Breast epithelium (tissue), 4 donors: ENCODE results near the gene PDGFC. TPM values are rescaled to one million over a fixed set of nuclear protein-coding genes. Genes with fewer than 3 reads are reported as not detected.

Experiments used
- DNase-seq, 2 donors: peaks; one replicate each; pipeline ENCODE4 v3.0.0-alpha.2; 2019; ENCODE audit warnings: low spot score in 2 of 2
- H3K27ac ChIP-seq, 2 donors: fragments of 200-600 bp; sonication (generic) in 1 of 2; one replicate each; pipeline ENCODE4 v1.5.1; 2016 to 2019; ENCODE audit warnings: mild to moderate bottlenecking in 1 of 2
- H3K27me3 ChIP-seq, 2 donors: fragments of 200-600 bp; sonication (generic) in 1 of 2; one replicate each; pipeline versions ENCODE4 v1.5.1 to v1.6.0; 2017 to 2019; ENCODE audit warnings: control low read depth in 1 of 2, mild to moderate bottlenecking in 1 of 2
- H3K36me3 ChIP-seq: fragments of 200-600 bp; one replicate; pipeline ENCODE4 v1.5.1; 2019
- H3K4me1 ChIP-seq, 2 donors: fragments of 200-600 bp; sonication (generic); one replicate each; pipeline ENCODE4 v1.5.1; 2016 to 2019; ENCODE audit warnings: control low read depth in 1 of 2
- H3K4me3 ChIP-seq, 3 donors: fragments of 200-600 bp; sonication (generic); 1 replicate in 2 of 3; 2 replicates in 1 of 3; pipeline ENCODE4 v1.5.1; 2016 to 2019; ENCODE audit warnings: mild to moderate bottlenecking in 3 of 3, moderate library complexity in 2 of 3
- H3K9me3 ChIP-seq, 2 donors: fragments of 200-600 bp; sonication (generic) in 1 of 2; one replicate each; pipeline ENCODE4 v1.5.1; 2016 to 2019; ENCODE audit warnings: control low read depth in 1 of 2
- POLR2A ChIP-seq: fragments of 450-650 bp; IDR thresholded peaks from one replicate; pipeline ENCODE4 v1.6.1; 2016; ENCODE audit warnings: antibody characterized with exemption, mild to moderate bottlenecking, moderate library complexity
- POLR2AphosphoS5 ChIP-seq, 3 donors: sonication (generic); formaldehyde crosslinking; IDR thresholded peaks; one replicate each; pipeline ENCODE4 v1.6.1; 2017; ENCODE audit warnings: antibody characterized with exemption in 3 of 3
- intact Hi-C: fragments of 100-400 bp; cut with DNase I; formaldehyde crosslinking; loops from one replicate; pipeline ENCODE4 v1.15.1; 2023; ENCODE audit warnings: low total_unique reads
- total RNA-seq, 3 donors: library from RNA; depleted of rRNA; stranded (reverse); fragments of >200 nt; gene quantifications; one replicate each; pipeline ENCODE4 v1.1.0, GENCODE V29; 2016
- TF ChIP-seq, protein P1 (sequence below), 3 donors: fragments of 450-650 bp; IDR thresholded peaks; one replicate each; pipeline ENCODE4 v1.5.1; 2016 to 2017; ENCODE audit warnings: antibody characterized with exemption in 3 of 3, mild to moderate bottlenecking in 3 of 3, moderate library complexity in 3 of 3

Gene PDGFC
- total RNA-seq, 3 donors from 2014 or later, result 32.4 to 59.7 (median 54.4) TPM

DNA sequence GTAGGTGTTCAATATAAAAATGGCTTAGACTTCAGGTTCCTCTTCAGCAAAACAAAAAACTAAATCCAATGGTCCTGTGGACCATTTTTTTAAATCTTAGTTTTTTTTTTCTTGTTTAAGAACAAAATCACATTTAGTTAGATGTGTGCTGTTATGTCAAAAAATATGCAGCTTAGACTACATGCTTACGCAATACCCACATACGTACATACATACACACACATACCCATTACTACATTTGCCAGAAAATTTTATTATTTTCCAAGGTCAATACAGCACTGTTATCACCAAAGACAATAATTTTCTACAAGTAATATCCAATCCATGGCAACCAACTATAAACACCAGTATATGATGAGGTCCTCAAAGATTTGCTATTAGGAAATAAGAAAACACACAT lies 144.1 kb downstream of the PDGFC start:
- intact Hi-C loops, result no loop called here
- DNase-seq, result no peak
- H3K27me3 ChIP-seq, result no peaks in the 10 kb centered on the region
- no peaks in the 10 kb centered on the region for H3K9me3 ChIP-seq
- no peaks in the 10 kb centered on the region for H3K36me3 ChIP-seq
- H3K4me3 ChIP-seq, result no peak overlapping the region
- TF ChIP-seq POLR2AphosphoS5 (IDR thresholded peaks at IDR 0.05), result no peak
- TF ChIP-seq, protein P1, sequence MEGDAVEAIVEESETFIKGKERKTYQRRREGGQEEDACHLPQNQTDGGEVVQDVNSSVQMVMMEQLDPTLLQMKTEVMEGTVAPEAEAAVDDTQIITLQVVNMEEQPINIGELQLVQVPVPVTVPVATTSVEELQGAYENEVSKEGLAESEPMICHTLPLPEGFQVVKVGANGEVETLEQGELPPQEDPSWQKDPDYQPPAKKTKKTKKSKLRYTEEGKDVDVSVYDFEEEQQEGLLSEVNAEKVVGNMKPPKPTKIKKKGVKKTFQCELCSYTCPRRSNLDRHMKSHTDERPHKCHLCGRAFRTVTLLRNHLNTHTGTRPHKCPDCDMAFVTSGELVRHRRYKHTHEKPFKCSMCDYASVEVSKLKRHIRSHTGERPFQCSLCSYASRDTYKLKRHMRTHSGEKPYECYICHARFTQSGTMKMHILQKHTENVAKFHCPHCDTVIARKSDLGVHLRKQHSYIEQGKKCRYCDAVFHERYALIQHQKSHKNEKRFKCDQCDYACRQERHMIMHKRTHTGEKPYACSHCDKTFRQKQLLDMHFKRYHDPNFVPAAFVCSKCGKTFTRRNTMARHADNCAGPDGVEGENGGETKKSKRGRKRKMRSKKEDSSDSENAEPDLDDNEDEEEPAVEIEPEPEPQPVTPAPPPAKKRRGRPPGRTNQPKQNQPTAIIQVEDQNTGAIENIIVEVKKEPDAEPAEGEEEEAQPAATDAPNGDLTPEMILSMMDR (IDR thresholded peaks at IDR 0.05), result no peak
- H3K27ac ChIP-seq, result no peak overlapping the region
- no peaks in the 10 kb centered on the region for H3K4me1 ChIP-seq

GRCh38 chr4:156825074-156825473 lies 146.5 kb downstream of the PDGFC start:
- no peak overlapping the region for H3K4me3 ChIP-seq
- no peak overlapping the region for H3K27ac ChIP-seq
- H3K4me1 ChIP-seq, result no peaks in the 10 kb centered on the region
- TF ChIP-seq POLR2AphosphoS5 (IDR thresholded peaks at IDR 0.05) (no peak), POLR2A (no peak)
- TF ChIP-seq, protein P1 (IDR thresholded peaks at IDR 0.05), result no peak
- no peaks in the 10 kb centered on the region for H3K27me3 ChIP-seq
- H3K9me3 ChIP-seq, result no peaks in the 10 kb centered on the region
- intact Hi-C loops, result no loop called here
- no peak for DNase-seq
- H3K36me3 ChIP-seq, result no peaks in the 10 kb centered on the region

- H3K4me3 ChIP-seq, result no peak overlapping the region
- H3K9me3 ChIP-seq, result no peaks in the 10 kb centered on the region
- no peak for DNase-seq
- H3K27me3 ChIP-seq, result no peaks in the 10 kb centered on the region
- no peaks in the 10 kb centered on the region for H3K4me1 ChIP-seq
- intact Hi-C loops, result no loop called here
- no peak overlapping the region for H3K27ac ChIP-seq
- H3K36me3 ChIP-seq, result no peaks in the 10 kb centered on the region
- TF ChIP-seq, protein P1 (IDR thresholded peaks at IDR 0.05), result no peak
- TF ChIP-seq POLR2A (no peak), POLR2AphosphoS5 (IDR thresholded peaks at IDR 0.05) (no peak)
Observed at GRCh38 chr4:156824451-156825060, 147.0 kb downstream of the PDGFC start.

DNA sequence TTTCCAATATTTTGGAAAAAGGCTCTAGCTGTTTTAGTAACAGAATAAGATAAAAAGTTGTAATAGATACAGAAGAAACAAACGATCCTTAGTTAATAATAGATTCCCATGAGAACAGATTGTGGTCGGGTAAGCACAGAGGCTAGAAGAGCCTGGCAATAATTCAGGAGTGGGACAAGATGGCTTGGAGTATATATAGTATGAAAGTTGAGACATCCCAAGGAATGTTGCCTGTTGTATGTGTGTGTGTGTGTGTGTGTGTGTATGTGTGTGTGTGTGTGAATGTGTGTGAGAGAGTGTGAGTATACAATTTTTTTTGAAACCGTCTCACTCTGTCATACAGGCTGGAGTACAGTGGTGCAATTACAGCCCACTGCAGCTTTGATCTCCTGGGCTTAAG lies 150.7 kb downstream of the PDGFC start:
- H3K27me3 ChIP-seq, result no peaks in the 10 kb centered on the region
- H3K4me1 ChIP-seq, result no peaks in the 10 kb centered on the region
- no peak overlapping the region for H3K4me3 ChIP-seq
- intact Hi-C loops, result no loop called here
- TF ChIP-seq POLR2AphosphoS5 (IDR thresholded peaks at IDR 0.05) (no peak), POLR2A (no peak)
- TF ChIP-seq, protein P1 (IDR thresholded peaks at IDR 0.05), result no peak
- H3K27ac ChIP-seq, result no peak overlapping the region
- H3K9me3 ChIP-seq, result no peaks in the 10 kb centered on the region
- no peak for DNase-seq
- no peaks in the 10 kb centered on the region for H3K36me3 ChIP-seq

GRCh38 chr4:156816360-156816755 lies 155.2 kb downstream of the PDGFC start:
- intact Hi-C loops, result no loop called here
- H3K9me3 ChIP-seq, result no peaks in the 10 kb centered on the region
- no peak overlapping the region for H3K27ac ChIP-seq
- H3K36me3 ChIP-seq, result no peaks in the 10 kb centered on the region
- no peaks in the 10 kb centered on the region for H3K27me3 ChIP-seq
- H3K4me3 ChIP-seq, result no peak overlapping the region
- H3K4me1 ChIP-seq, result no peaks in the 10 kb centered on the region
- no peak for DNase-seq
- TF ChIP-seq POLR2AphosphoS5 (IDR thresholded peaks at IDR 0.05), result no peak
